ENCODE data around the gene MUTYH. TPM values are rescaled to one million over a fixed set of nuclear protein-coding genes. Genes with fewer than 3 reads are reported as not detected.

The MUTYH gene
- total RNA-seq, 1 donor = 16.8 TPM

DNA sequence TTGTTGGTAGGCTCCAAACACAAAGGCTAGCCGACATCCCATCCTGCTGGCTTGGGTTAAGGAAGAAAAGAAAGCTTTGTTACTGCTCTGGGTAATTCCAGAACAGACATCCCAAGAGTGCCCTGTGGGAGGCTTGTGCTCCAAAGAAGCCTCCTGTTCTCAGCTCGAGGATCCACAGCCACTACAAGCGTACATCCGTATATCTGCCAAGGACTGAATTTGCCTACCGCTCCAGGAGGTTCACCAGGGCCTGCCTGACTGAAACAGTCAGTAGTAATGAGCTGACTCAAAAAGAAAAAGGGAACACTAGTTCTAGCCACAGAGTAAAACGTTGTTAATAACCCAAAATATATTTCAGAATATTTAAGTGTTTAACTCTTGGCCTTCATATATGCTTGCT lies 24.8 kb upstream of the MUTYH start:
- TF ChIP-seq, protein P1, sequence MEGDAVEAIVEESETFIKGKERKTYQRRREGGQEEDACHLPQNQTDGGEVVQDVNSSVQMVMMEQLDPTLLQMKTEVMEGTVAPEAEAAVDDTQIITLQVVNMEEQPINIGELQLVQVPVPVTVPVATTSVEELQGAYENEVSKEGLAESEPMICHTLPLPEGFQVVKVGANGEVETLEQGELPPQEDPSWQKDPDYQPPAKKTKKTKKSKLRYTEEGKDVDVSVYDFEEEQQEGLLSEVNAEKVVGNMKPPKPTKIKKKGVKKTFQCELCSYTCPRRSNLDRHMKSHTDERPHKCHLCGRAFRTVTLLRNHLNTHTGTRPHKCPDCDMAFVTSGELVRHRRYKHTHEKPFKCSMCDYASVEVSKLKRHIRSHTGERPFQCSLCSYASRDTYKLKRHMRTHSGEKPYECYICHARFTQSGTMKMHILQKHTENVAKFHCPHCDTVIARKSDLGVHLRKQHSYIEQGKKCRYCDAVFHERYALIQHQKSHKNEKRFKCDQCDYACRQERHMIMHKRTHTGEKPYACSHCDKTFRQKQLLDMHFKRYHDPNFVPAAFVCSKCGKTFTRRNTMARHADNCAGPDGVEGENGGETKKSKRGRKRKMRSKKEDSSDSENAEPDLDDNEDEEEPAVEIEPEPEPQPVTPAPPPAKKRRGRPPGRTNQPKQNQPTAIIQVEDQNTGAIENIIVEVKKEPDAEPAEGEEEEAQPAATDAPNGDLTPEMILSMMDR (IDR thresholded peaks at IDR 0.05; ENCODE audit: insufficient read depth, low read length) = no peak
- DNase-seq (ENCODE audit: low read depth) = no peak

DNA sequence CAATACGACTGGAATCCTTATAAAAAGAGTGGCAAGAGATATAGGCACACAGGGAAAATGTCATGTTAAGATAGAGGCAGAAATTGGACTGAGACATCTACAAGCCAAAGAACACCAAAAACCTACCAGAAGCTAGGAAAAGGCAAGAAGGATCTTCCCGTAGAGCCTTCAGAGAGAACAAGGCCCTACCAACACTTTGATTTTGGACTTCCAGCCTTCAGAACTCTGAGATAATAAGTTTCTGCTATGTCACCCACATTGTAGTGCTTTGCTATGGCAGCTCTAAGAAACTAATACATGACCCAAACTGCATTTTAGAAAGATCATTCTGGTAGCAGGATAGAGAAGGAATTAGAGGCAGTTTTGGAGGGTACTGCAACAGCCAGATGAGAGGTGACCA lies 24.1 kb upstream of the MUTYH start:
- H3K4me3 ChIP-seq (ENCODE audit: low read depth, low read length) = no peak overlapping the region
- no peak for DNase-seq (ENCODE audit: low read depth)
- TF ChIP-seq, protein P1 (IDR thresholded peaks at IDR 0.05; ENCODE audit: insufficient read depth, low read length) = no peak

More for the DNA sequence above, 24.8 kb upstream of the MUTYH start:
- H3K4me3 ChIP-seq (ENCODE audit: low read depth, low read length) = no peak overlapping the region

DNA sequence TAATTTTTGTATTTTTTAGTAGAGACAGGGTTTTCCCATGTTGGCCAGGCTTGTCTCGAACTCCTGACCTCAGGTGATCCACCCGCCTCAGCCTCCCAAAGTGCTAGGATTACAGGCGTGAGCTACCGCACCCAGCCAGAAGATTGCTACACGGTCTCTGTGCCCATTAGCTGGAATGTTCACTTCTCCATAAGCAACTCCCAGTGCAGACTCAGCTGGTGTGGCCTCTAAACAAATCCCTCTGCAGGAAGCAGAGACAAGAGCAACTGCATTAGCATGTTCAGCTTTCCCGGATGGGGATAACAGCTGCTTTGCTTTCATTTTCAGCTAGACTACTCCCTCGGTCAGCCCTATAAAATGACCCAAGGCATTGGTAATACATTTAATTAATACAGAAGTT lies 20.7 kb upstream of the MUTYH start:
- DNase-seq (ENCODE audit: low read depth) = peak; percentile 82
- H3K4me3 ChIP-seq (ENCODE audit: low read depth, low read length) = peak overlapping the region; percentile 25
- TF ChIP-seq, protein P1 (IDR thresholded peaks at IDR 0.05; ENCODE audit: insufficient read depth, low read length) = peak; percentile 28

DNA sequence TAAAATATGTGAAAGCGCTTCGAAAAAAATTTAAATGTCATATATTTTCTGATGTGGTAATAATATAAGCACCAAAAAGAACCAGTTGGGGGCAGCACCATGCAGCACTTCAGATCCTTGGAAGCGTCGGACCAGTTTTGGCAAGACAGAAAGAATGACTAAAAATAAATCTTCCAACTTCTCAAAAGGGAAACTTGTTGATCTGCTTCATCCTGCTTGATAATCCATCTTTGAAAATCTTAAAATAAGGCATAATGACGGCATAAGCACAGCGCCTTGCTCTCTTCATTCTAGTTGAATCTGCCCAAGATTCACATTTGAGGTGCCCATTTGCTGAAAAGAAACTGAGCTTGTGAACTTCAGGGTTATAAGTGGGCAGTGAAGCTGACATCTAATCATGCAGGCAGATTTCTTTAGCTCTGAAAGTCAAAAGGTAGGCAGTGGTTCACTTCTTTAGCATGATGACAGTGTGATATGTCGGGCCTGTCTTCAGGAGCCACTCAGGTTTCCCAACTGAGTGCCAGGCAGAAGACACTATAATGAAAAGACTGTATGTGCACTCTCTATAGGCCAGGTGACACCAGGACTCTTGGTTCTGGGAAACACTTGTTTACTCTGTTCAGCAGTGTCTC lies 19.8 kb upstream of the MUTYH start:
- peak; percentile 89 for DNase-seq (ENCODE audit: low read depth)
- TF ChIP-seq, protein P1 (IDR thresholded peaks at IDR 0.05; ENCODE audit: insufficient read depth, low read length) = peak; percentile 62
- H3K4me3 ChIP-seq (ENCODE audit: low read depth, low read length) = no peak overlapping the region

DNA sequence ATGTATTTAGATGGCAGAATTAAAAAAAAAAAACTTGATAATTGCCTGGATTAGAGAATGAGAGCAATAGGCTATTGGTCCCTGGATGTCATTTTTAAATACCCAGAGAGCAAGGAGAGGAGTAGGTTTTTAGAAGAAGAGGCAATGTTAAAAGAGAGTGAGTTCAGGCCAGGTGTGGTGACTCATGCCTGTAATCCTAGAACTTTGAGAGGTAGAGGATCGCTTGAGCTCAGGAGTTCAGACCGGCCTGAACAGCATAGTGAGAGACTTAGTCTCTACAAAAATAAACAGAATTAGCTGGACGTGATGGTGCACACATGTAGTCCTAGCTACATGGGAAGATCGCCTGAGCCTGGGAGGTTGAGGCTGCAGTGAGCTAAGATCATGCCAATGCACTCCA lies 15.9 kb upstream of the MUTYH start:
- no peak for DNase-seq (ENCODE audit: low read depth)
- no peak overlapping the region for H3K4me3 ChIP-seq (ENCODE audit: low read depth, low read length)
- TF ChIP-seq, protein P1 (IDR thresholded peaks at IDR 0.05; ENCODE audit: insufficient read depth, low read length) = no peak

DNA sequence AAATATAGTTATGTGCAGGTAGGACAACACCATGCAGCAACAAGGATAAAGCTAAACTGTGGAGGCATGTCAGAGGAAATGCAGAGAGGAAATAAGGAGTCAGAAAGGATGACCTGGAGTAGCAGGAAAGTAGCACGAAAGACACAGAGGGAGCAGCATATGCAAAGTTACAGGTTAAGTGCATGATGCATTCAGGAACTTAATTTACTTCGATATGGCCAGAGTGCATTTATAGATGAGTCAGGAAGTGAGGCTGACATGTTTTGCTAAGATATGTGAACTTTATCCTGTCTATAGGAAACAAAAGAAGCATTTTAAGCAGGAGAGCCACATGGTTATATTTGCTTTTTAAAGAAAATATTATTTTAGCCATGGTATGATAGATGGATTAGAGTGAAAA lies 15.4 kb upstream of the MUTYH start:
- no peak overlapping the region for H3K4me3 ChIP-seq (ENCODE audit: low read depth, low read length)
- DNase-seq (ENCODE audit: low read depth) = no peak
- TF ChIP-seq, protein P1 (IDR thresholded peaks at IDR 0.05; ENCODE audit: insufficient read depth, low read length) = no peak

DNA sequence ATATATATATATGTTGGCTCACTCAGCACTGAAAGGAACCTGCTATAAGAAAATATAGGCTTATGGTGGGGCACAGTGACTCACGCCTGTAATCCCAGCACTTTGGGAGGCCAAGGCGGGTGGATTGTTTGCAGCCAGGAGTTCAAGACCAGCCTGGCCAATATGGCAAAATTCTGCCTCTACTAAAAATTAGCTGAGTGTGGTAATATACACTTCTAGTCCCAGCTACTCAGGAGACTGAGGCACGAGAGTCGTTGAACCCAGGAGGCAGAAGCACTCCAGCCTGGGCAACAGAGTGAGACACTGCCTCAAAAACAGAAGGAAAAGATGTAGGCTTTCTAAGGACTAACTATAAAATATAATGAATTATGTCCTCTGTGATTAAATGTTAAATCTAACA lies 14.6 kb upstream of the MUTYH start:
- TF ChIP-seq, protein P1 (IDR thresholded peaks at IDR 0.05; ENCODE audit: insufficient read depth, low read length) = no peak
- no peak for DNase-seq (ENCODE audit: low read depth)
- H3K4me3 ChIP-seq (ENCODE audit: low read depth, low read length) = no peak overlapping the region
